Measurements from ENCODE around the gene PRAMEF15. TPM values are rescaled to one million over a fixed set of nuclear protein-coding genes. Genes with fewer than 3 reads are reported as not detected.
"Not testable (repeated sequence)": the region's sequence is repeated elsewhere in the genome, so short reads cannot be mapped to it uniquely, and the experiment has no call there.

Gene PRAMEF15
- total and polyA plus RNA-seq, 9 of the 15 experiments (the other 6 are each of a cell fraction or from before 2014, with no cell fraction given): not detected

- ATAC-seq; CTCF ChIA-PET (ENCODE audit: low intra/inter-chr PET ratio): not testable (repeated sequence)
Measured at GRCh38 chr1:13366536-13366935, 51.2 kb downstream of the PRAMEF15 start.

DNA sequence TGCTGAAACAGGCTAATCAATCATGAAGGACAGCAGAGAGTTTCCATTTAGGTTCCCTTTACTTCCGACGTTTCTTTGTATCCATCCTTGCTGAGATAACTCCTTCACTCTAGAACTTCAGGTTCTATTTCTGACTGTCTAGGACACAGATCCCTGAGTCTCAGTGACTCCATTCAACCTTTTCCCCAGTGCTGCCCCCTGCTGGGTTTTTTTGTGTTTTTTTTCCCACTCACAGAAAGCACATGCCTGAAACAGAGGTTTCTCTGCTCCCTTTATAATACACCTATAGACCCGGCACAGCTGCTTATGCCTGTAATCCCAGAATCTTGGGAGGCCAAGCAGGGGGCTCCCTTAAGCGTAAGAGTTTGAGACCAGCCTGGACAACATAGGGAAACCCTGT, 53.2 kb downstream of the PRAMEF15 start:
- H3K4me3 ChIP-seq; H3K9ac ChIP-seq (ENCODE audit: insufficient read depth in 1 of 2, low read depth in 2 of 2, low read length in 2 of 2); CTCF ChIA-PET (ENCODE audit: low intra/inter-chr PET ratio); in situ Hi-C loops (cut with MboI); H4K20me1 ChIP-seq (replicated peaks; ENCODE audit: control insufficient read depth, insufficient read depth, low read length); H3K4me1 ChIP-seq (replicated peaks in 1 of 2; ENCODE audit: control insufficient read depth in 2 of 2, insufficient read depth in 2 of 2, low read length in 2 of 2); FAIRE-seq; BruUV-seq (replicated peaks); H3K9me1 ChIP-seq (ENCODE audit: control insufficient read depth, insufficient read depth, low read length); intact Hi-C loops (cut with micrococcal nuclease); H3K9me3 ChIP-seq (replicated peaks; ENCODE audit: control insufficient read depth, insufficient read depth, low read depth, low read length); H3K79me2 ChIP-seq (ENCODE audit: control insufficient read depth, insufficient read depth, low read length); H2AFZ ChIP-seq (ENCODE audit: low read depth, low read length); H3K27ac ChIP-seq (ENCODE audit: extremely low read depth, low read depth, low read length); POLR2A ChIA-PET; H3K27me3 ChIP-seq (ENCODE audit: control insufficient read depth in 2 of 2, insufficient read depth in 2 of 2, low read length in 2 of 2); H3K36me3 ChIP-seq (ENCODE audit: control insufficient read depth, insufficient read depth, low read length); H3K4me2 ChIP-seq (ENCODE audit: insufficient read depth, low read length): not testable (repeated sequence)
- TF ChIP-seq E2F6 (IDR thresholded peaks at IDR 0.05; ENCODE audit: borderline replicate concordance in 1 of 2, extremely low read depth in 1 of 2, insufficient read depth in 1 of 2, insufficient read length in 1 of 2, low read depth in 1 of 2, low read length in 1 of 2, poor library complexity in 1 of 2, severe bottlenecking in 1 of 2) (peak in 1 of 2 experiments; percentile 27), RAD21 (CRISPR knock-in tag; conservative IDR thresholded peaks at IDR 0.05 in 1 of 2, IDR thresholded peaks at IDR 0.05 in 1 of 2) (0 out of 4 replicates have a peak, but pooled peaks of 1 of the 2 experiments have one; percentile 7), ZNF766 (CRISPR knock-in tag; conservative IDR thresholded peaks at IDR 0.05) (0 out of 2 replicates have a peak, but pooled peaks have one; percentile 34), CTCF (IDR thresholded peaks at IDR 0.05 in 2 of 3, conservative IDR thresholded peaks at IDR 0.05 in 1 of 3; ENCODE audit: insufficient read depth in 2 of 3, low read depth in 1 of 3, low read length in 3 of 3) (peak; percentile 46 to 49 (median 46); a peak in 5 of 6 replicates)
- peak; percentile 21 to 56 (median 44) for DNase-seq (ENCODE audit: extremely low read depth in 1 of 4, low spot score in 3 of 4)
- WGBS (ENCODE audit: insufficient coverage, low coverage, missing lambda C conversion rate): 3% methylated on average over 3 of the region's 4 CpGs
- ATAC-seq: peak; percentile 87

More at GRCh38 chr1:13366536-13366935, 51.2 kb downstream of the PRAMEF15 start:
- H3K36me3 ChIP-seq (ENCODE audit: control insufficient read depth, insufficient read depth, low read length); H3K9me1 ChIP-seq (ENCODE audit: control insufficient read depth, insufficient read depth, low read length); H3K4me1 ChIP-seq (replicated peaks in 1 of 2; ENCODE audit: control insufficient read depth in 2 of 2, insufficient read depth in 2 of 2, low read length in 2 of 2); H3K4me2 ChIP-seq (ENCODE audit: insufficient read depth, low read length); H3K27me3 ChIP-seq (ENCODE audit: control insufficient read depth in 2 of 2, insufficient read depth in 2 of 2, low read length in 2 of 2); H2AFZ ChIP-seq (ENCODE audit: low read depth, low read length); H3K9ac ChIP-seq (ENCODE audit: insufficient read depth in 1 of 2, low read depth in 2 of 2, low read length in 2 of 2); H3K27ac ChIP-seq (ENCODE audit: extremely low read depth, low read depth, low read length); in situ Hi-C loops (cut with MboI); H4K20me1 ChIP-seq (replicated peaks; ENCODE audit: control insufficient read depth, insufficient read depth, low read length); H3K4me3 ChIP-seq; DNase-seq (ENCODE audit: extremely low read depth in 1 of 4, low spot score in 3 of 4); intact Hi-C loops (cut with micrococcal nuclease); FAIRE-seq; H3K9me3 ChIP-seq (replicated peaks; ENCODE audit: control insufficient read depth, insufficient read depth, low read depth, low read length); H3K79me2 ChIP-seq (ENCODE audit: control insufficient read depth, insufficient read depth, low read length); POLR2A ChIA-PET; BruUV-seq (replicated peaks): not testable (repeated sequence)
- TF ChIP-seq NFE2 (IDR thresholded peaks at IDR 0.05; ENCODE audit: low read depth) (peak; percentile 37; the same call in 1 of the 2 replicates), MEIS2 (IDR thresholded peaks at IDR 0.05; ENCODE audit: partially characterized antibody) (peak; percentile 15)
- WGBS (ENCODE audit: insufficient coverage, low coverage, missing lambda C conversion rate): 0% methylated on average over 3 of the region's 3 CpGs
